MCF 10A (cell line): ENCODE results near the gene PLA2G4E. TPM values are rescaled to one million over a fixed set of nuclear protein-coding genes. Genes with fewer than 3 reads are reported as not detected.

Source experiments
- BruUV-seq: library from RNA; stranded (reverse); fragments of 400-500 nt; replicated peaks from 2 replicates; lab custom pipeline; 2021; lab: Mats Ljungman, UMichigan
- CTCF ChIA-PET: fragments of 300-600 bp; sonication (Branson Sonifier 250); formaldehyde crosslinking; extraction: SDS; loops from one replicate; lab custom pipeline; 2021; ENCODE audit warnings: antibody characterized with exemption, inconsistent platforms; lab: Yijun Ruan, JAX
- POLR2A ChIA-PET: fragments of 300-600, 350-650 bp; sonication (Branson Sonifier 250); formaldehyde crosslinking; extraction: SDS; loops from one replicate; lab custom pipeline; 2020; ENCODE audit warnings: antibody characterized with exemption, inconsistent platforms; lab: Yijun Ruan, JAX
- DNase-seq: peaks from one replicate; pipeline ENCODE4 v3.0.0-alpha.2; 2018; ENCODE audit not compliant: unreplicated experiment
- H3K27ac Mint-ChIP-seq: one replicate; pipeline ENCODE4 v1.8.0; 2022; ENCODE audit warnings: mild to moderate bottlenecking, low read depth, mixed read lengths; ENCODE audit not compliant: unreplicated experiment
- H3K27me3 Mint-ChIP-seq: one replicate; pipeline ENCODE4 v1.8.0; 2022; ENCODE audit warnings: mixed read lengths; ENCODE audit not compliant: insufficient read depth, unreplicated experiment
- H3K36me3 Mint-ChIP-seq: one replicate; pipeline ENCODE4 v1.8.0; 2022; ENCODE audit warnings: mild to moderate bottlenecking, moderate library complexity, mixed read lengths; ENCODE audit not compliant: insufficient read depth, unreplicated experiment
- H3K4me1 Mint-ChIP-seq: one replicate; pipeline ENCODE4 v1.8.0; 2022; ENCODE audit warnings: mixed read lengths; ENCODE audit not compliant: insufficient read depth, unreplicated experiment
- H3K4me3 Mint-ChIP-seq: one replicate; pipeline ENCODE4 v1.8.0; 2022; ENCODE audit warnings: mild to moderate bottlenecking, moderate library complexity, mixed read lengths; ENCODE audit not compliant: unreplicated experiment
- H3K9me3 Mint-ChIP-seq: one replicate; pipeline ENCODE4 v1.8.0; 2022; ENCODE audit warnings: mixed read lengths; ENCODE audit not compliant: unreplicated experiment
- CTCF ChIP-seq: fragments of 200-600 bp; IDR thresholded peaks from one replicate; pipeline ENCODE4 v1.8.0; 2022; ENCODE audit warnings: antibody characterized with exemption, mild to moderate bottlenecking; ENCODE audit not compliant: unreplicated experiment
- intact Hi-C: fragments of 100-400 bp; cut with micrococcal nuclease; formaldehyde crosslinking; loops from 2 replicates; pipeline ENCODE4 v1.14.1; 2022
- total RNA-seq: library from RNA; stranded (reverse); gene quantifications from 2 replicates; pipeline ENCODE4 v1.2.3, GENCODE V29; 2022

PLA2G4E gene
- total RNA-seq, 1 experiment from 2014 or later, result 0.12 TPM

- no peak for DNase-seq
- H3K4me1 Mint-ChIP-seq, result peaks cover 13% of the 10 kb centered on the region
- POLR2A ChIA-PET, result interaction anchor here (0.7 to 2.5 kb wide), 20 partner anchors 10 to 1128 kb away, joined by 3 to 28 read pairs (median 4); partner anchors contain the start of genes EHD4 and PLA2G4E
- TF ChIP-seq CTCF, result no peak
- peak overlapping the region; percentile 95 for H3K27ac Mint-ChIP-seq
- no peaks in the 10 kb centered on the region for H3K27me3 Mint-ChIP-seq
- CTCF ChIA-PET, result interaction anchor here (1.0 to 9.3 kb wide), 18 partner anchors 9 to 123 kb away, joined by 3 to 159 read pairs (median 6); partner anchors contain the start of gene EHD4
- peak overlapping the region; percentile 69 for H3K4me3 Mint-ChIP-seq
- no peaks in the 10 kb centered on the region for H3K9me3 Mint-ChIP-seq
- H3K36me3 Mint-ChIP-seq, result peaks cover 6% of the 10 kb centered on the region
- intact Hi-C loops, result loop anchor here (1.0 to 5.0 kb wide), 2 partner anchors 86 to 128 kb away; partner anchors contain the start of gene EHD4
- BruUV-seq, result TSS peak; percentile 96
Measured at GRCh38 chr15:42057799-42058646, 37.2 kb upstream of the PLA2G4E start.

- BruUV-seq, result TSS peak; percentile 96
- no peaks in the 10 kb centered on the region for H3K27me3 Mint-ChIP-seq
- H3K9me3 Mint-ChIP-seq, result no peaks in the 10 kb centered on the region
Measured at GRCh38 chr15:42056934-42057798, 36.3 kb upstream of the PLA2G4E start.

GRCh38 chr15:42053914-42054313, 33.1 kb upstream of the PLA2G4E start:
- POLR2A ChIA-PET, result interaction anchor here (0.7 to 1.2 kb wide), 6 partner anchors 12 to 638 kb away, joined by 3 to 7 read pairs (median 4); partner anchors contain the start of genes JMJD7 and PLA2G4F
- peaks cover 6% of the 10 kb centered on the region for H3K36me3 Mint-ChIP-seq
- no peak for TF ChIP-seq CTCF
- no peak overlapping the region for H3K4me3 Mint-ChIP-seq
- CTCF ChIA-PET, result interaction anchor here (0.6 to 5.0 kb wide), 4 partner anchors 19 to 588 kb away, joined by 3 to 56 read pairs (median 4); no protein-coding TSS in a partner anchor
- H3K4me1 Mint-ChIP-seq, result peaks cover 13% of the 10 kb centered on the region
- no peaks in the 10 kb centered on the region for H3K27me3 Mint-ChIP-seq
- no TSS peak for BruUV-seq
- peak overlapping the region; percentile 53 for H3K27ac Mint-ChIP-seq
- no peaks in the 10 kb centered on the region for H3K9me3 Mint-ChIP-seq
- no peak for DNase-seq
- intact Hi-C loops, result no loop called here

More at GRCh38 chr15:42056934-42057798, 36.3 kb upstream of the PLA2G4E start:
- H3K36me3 Mint-ChIP-seq, result peaks cover 6% of the 10 kb centered on the region
- TF ChIP-seq CTCF, result peak; percentile 59
- DNase-seq, result peak; percentile 99
- intact Hi-C loops, result loop anchor here (1.0 to 5.0 kb wide), 2 partner anchors 85 to 127 kb away; partner anchors contain the start of gene EHD4
- peak overlapping the region; percentile 69 for H3K4me3 Mint-ChIP-seq
- POLR2A ChIA-PET, result interaction anchor here (0.7 to 2.5 kb wide), 20 partner anchors 9 to 1129 kb away, joined by 3 to 28 read pairs (median 4); partner anchors contain the start of genes EHD4 and PLA2G4E
- CTCF ChIA-PET, result interaction anchor here (0.6 to 5.0 kb wide), 17 partner anchors 10 to 122 kb away, joined by 3 to 56 read pairs (median 4); partner anchors contain the start of gene EHD4
- H3K27ac Mint-ChIP-seq, result peak overlapping the region; percentile 95
- peaks cover 13% of the 10 kb centered on the region for H3K4me1 Mint-ChIP-seq
